Measurements from ENCODE around the gene HIPK2.
A peak's percentile ranks its signal among the peaks of the same experiment; 100 is the strongest.

Gene HIPK2

DNA sequence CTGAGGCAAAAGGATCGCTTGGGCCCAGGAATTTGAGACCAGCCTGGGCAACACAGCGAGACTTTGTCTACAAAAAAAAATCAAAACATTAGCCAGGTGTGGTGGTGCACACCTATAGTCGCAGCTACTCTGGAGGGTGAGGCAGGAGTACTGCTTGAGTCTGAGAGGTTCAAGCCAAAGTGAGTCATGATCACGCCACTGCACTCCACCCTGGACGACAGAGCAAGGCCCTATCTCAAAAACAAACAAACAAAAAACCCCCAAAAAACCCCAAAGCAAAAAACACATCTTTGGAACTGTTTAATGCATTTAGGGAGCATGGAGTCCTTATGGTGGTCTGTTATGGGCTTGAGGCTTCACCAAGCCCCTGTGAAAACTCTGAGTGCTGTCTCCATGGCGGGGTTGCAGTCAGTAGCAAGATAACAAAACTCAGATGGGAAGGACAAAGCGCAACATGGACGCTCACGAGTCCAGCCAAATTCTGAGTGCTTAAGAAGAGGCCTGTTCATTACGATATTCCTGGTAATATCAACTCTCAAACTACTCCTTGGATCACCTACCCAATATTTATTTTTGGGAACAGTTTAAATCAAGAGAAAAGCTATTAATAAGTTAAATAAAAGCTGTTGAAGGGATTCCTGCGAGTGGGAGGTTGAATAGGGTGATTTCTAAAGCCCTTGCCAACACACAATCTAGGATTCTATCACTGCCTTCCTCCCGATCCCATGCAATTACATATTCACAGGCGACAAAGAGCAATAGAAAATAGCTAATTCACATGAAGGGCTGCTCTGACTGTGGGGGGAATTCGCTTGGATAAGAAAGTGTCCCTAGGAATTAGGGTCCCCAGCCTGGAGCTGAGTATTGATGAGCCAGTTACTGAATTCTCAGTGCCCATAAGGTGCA, 123.3 kb downstream of the HIPK2 start:
- Histone ChIP-seq H3K9ac (ENCODE audit: low read length) (no peak overlapping the region), H3K27me3 (replicated peaks; ENCODE audit: control insufficient read depth, insufficient read depth, low read length) (no peaks in the 10 kb centered on the region), H3K4me3 (ENCODE audit: low read length) (no peak overlapping the region), H3K9me3 (ENCODE audit: control insufficient read depth, low read length) (no peaks in the 10 kb centered on the region), H3K36me3 (ENCODE audit: control insufficient read depth, insufficient read depth, low read length, severe bottlenecking) (peaks cover 11% of the 10 kb centered on the region), H3K4me1 (ENCODE audit: control insufficient read depth, insufficient read depth, low read length) (peaks cover 12% of the 10 kb centered on the region)
- DNase-seq (ENCODE audit: low read depth): no peak

DNA sequence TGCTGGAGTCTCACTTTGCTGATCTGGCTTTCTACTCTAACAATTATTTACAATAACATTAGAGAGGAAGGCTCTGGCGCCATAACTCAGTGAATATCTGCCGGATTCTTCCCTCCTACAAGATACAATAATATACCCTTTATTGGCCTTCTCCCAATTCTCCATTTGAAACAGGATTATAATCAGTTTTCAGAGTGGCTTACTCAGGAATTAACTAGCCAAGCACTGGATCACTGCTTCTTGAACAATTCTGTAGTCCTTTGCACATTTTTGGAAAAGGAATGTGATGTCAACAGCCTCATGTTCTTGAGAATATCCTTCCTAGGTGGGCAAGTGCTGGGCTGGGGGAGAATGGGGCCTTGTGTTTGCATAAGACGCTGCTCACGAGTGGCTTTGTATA, 125.9 kb downstream of the HIPK2 start:
- H3K27me3 ChIP-seq (replicated peaks; ENCODE audit: control insufficient read depth, insufficient read depth, low read length): no peaks in the 10 kb centered on the region
- no peak overlapping the region for H3K9ac ChIP-seq (ENCODE audit: low read length)
- no peaks in the 10 kb centered on the region for H3K4me1 ChIP-seq (ENCODE audit: control insufficient read depth, insufficient read depth, low read length)
- peak; percentile 9 for DNase-seq (ENCODE audit: low read depth)
- H3K9me3 ChIP-seq (ENCODE audit: control insufficient read depth, low read length): no peaks in the 10 kb centered on the region
- peaks cover 11% of the 10 kb centered on the region for H3K36me3 ChIP-seq (ENCODE audit: control insufficient read depth, insufficient read depth, low read length, severe bottlenecking)
- H3K4me3 ChIP-seq (ENCODE audit: low read length): no peak overlapping the region

DNA sequence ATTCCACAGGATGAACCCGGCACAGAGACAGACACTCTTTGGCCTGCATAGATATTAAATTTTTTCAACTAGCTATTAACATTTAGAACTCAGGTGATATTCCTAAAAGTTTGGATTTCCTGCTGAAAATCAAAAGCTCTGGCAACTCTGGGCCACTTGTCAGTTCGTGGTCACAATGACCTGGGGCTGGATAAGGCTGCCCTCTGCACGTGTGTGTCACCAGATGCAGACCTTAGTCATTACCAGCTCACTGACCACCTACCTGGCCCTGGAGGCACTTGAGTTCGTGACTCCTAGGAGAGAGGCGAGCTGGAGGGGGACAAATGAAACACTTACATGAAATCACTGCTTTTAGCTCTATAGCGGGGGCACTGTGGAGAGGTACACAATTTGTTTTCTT, 126.5 kb downstream of the HIPK2 start:
- H3K4me1 ChIP-seq (ENCODE audit: control insufficient read depth, insufficient read depth, low read length): no peaks in the 10 kb centered on the region
- DNase-seq (ENCODE audit: low read depth): no peak
- no peaks in the 10 kb centered on the region for H3K27me3 ChIP-seq (replicated peaks; ENCODE audit: control insufficient read depth, insufficient read depth, low read length)
- H3K9me3 ChIP-seq (ENCODE audit: control insufficient read depth, low read length): no peaks in the 10 kb centered on the region
- H3K4me3 ChIP-seq (ENCODE audit: low read length): no peak overlapping the region
- peaks cover 11% of the 10 kb centered on the region for H3K36me3 ChIP-seq (ENCODE audit: control insufficient read depth, insufficient read depth, low read length, severe bottlenecking)
- no peak overlapping the region for H3K9ac ChIP-seq (ENCODE audit: low read length)

DNA sequence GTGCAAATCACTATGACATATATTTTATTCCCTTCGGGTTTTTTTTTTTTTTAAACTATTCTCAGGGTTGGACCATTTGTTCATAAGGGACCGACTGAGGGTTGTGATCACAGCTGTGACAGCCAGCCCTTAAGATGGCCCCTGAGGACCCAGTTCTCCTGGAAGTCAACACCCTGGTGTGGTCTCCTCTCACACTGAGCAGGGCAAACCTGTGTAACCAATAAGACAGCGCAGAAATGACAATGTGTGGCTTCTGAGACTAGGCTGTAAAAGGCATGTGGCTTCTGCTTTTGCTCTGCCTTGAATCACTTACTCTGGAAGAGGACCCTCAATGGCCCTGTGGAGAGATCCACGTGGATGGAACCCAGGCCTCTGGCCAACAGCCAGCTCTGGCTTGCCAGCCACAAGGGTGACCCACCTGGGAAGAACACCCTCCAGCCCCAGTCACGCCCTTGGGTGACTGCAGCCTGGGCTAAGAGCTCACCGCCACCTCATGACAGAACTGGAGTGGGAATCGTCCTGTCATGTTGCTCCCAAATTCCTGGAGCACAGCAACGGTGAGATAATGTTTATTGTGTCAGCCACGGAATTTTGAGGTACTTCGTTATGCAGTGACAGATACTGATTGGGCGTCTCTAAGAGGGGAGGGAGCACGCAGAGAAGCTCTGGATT, 127.2 kb downstream of the HIPK2 start:
- H3K4me3 ChIP-seq (ENCODE audit: low read length): no peak overlapping the region
- no peak for DNase-seq (ENCODE audit: low read depth)
- H3K36me3 ChIP-seq (ENCODE audit: control insufficient read depth, insufficient read depth, low read length, severe bottlenecking): peaks cover 13% of the 10 kb centered on the region
- H3K27me3 ChIP-seq (replicated peaks; ENCODE audit: control insufficient read depth, insufficient read depth, low read length): no peaks in the 10 kb centered on the region
- H3K9ac ChIP-seq (ENCODE audit: low read length): no peak overlapping the region
- no peaks in the 10 kb centered on the region for H3K9me3 ChIP-seq (ENCODE audit: control insufficient read depth, low read length)
- no peaks in the 10 kb centered on the region for H3K4me1 ChIP-seq (ENCODE audit: control insufficient read depth, insufficient read depth, low read length)

DNA sequence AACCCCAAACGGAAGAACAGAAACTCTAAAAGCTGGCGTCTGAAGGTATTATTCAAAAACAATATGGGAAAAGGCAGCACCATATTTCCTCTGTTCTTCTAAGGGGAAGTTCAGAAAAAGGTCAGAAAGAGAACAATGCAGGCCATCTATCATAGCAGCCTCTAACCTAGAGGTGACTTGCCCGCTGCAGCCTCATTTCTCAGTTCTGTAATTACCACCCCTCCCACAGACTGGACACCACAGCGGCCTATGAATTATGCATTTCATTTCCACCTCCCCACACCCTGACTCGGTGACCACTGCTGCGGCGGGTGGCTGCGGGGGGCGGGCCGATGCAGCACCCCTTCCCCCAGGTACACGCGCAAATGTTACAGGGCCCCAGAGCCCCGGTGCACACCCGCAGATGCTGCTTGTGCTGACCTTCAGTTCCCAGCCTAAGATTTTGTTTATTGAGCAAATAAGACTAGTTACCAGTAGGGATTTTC, 128.8 kb downstream of the HIPK2 start:
- Histone ChIP-seq H3K4me3 (ENCODE audit: low read length) (no peak overlapping the region), H3K27me3 (replicated peaks; ENCODE audit: control insufficient read depth, insufficient read depth, low read length) (no peaks in the 10 kb centered on the region)
- no peak for DNase-seq (ENCODE audit: low read depth)

DNA sequence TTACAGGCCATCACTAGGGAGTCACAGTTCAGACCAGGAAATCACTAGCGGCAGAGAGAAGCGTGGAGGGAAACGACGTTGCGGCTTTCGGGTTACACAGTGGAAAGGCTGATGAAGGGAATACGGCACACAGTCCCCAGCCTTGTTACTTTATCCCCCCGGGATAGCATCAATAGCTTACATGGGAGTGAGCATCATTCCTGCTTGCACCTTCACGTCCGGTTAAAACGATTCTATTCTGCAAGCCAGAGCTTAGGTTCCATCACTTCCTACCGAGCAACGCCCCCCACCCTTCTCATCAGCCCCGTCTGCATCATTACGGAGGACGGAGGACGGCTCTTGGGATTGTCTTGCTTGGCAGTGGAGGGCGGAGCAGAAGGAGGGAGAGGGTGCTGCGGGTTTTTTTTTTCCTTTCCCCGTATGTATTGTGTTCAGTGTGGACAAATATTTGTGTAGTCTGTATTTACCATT, 129.4 kb downstream of the HIPK2 start:
- Histone ChIP-seq H3K9me3 (ENCODE audit: control insufficient read depth, low read length) (no peaks in the 10 kb centered on the region), H3K9ac (ENCODE audit: low read length) (no peak overlapping the region), H3K4me1 (ENCODE audit: control insufficient read depth, insufficient read depth, low read length) (no peaks in the 10 kb centered on the region), H3K36me3 (ENCODE audit: control insufficient read depth, insufficient read depth, low read length, severe bottlenecking) (peaks cover 22% of the 10 kb centered on the region), H3K4me3 (ENCODE audit: low read length) (no peak overlapping the region), H3K27me3 (replicated peaks; ENCODE audit: control insufficient read depth, insufficient read depth, low read length) (no peaks in the 10 kb centered on the region)
- DNase-seq (ENCODE audit: low read depth): no peak

More for the DNA sequence above, 128.8 kb downstream of the HIPK2 start:
- Histone ChIP-seq H3K9ac (ENCODE audit: low read length) (no peak overlapping the region), H3K9me3 (ENCODE audit: control insufficient read depth, low read length) (no peaks in the 10 kb centered on the region), H3K4me1 (ENCODE audit: control insufficient read depth, insufficient read depth, low read length) (no peaks in the 10 kb centered on the region), H3K36me3 (ENCODE audit: control insufficient read depth, insufficient read depth, low read length, severe bottlenecking) (peaks cover 18% of the 10 kb centered on the region)

DNA sequence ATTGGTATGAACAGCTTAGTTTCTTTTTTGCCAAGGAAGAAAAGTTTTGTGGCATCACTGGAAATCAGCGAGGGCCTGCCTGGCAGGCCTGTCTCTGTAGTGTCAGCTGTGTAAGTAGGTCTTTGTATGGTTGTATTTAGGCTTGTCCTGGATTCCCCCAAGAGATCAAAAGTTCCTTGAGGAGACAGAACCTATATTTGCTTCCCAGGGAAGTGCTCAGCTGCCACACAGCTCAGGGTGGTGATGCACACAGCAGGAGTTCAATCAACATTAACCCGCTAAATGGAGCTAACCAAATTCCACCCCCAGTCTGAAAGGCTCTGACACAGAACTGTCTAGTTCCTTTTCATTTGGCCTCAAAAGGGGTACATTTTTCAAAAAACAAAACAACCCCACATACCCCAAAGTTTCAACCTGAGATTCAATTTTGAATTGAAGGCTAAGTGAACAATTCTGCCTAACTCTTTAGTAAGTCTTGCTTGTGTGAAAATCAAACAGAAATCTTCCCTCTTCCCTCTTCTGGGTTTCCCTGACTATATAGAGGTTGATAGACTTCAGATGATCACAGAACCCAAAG, 129.9 kb downstream of the HIPK2 start:
- Histone ChIP-seq H3K27me3 (replicated peaks; ENCODE audit: control insufficient read depth, insufficient read depth, low read length) (no peaks in the 10 kb centered on the region), H3K9me3 (ENCODE audit: control insufficient read depth, low read length) (no peaks in the 10 kb centered on the region), H3K4me1 (ENCODE audit: control insufficient read depth, insufficient read depth, low read length) (no peaks in the 10 kb centered on the region), H3K4me3 (ENCODE audit: low read length) (no peak overlapping the region), H3K36me3 (ENCODE audit: control insufficient read depth, insufficient read depth, low read length, severe bottlenecking) (peaks cover 24% of the 10 kb centered on the region), H3K9ac (ENCODE audit: low read length) (peak overlapping the region; percentile 32)
- DNase-seq (ENCODE audit: low read depth): peak; percentile 18

DNA sequence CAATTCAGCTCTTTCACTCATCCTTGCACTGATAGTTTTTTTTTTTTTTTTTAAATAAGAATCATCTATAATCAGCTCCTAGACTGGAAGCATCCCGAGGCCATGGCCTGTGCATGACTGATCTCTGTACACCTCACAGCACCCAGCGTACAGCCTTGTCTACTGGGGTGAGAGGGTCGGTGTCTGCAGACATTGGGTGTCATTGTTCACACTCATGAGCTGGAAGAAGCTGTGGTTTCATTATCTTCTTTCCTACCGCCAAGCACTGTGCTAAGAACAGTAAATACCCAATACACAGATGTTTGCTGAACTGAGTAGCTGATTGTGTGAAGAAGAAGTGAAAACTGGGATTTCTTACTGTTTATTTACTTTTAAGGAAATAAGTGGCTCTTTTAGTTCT, 130.7 kb downstream of the HIPK2 start:
- no peaks in the 10 kb centered on the region for H3K9me3 ChIP-seq (ENCODE audit: control insufficient read depth, low read length)
- peaks cover 24% of the 10 kb centered on the region for H3K36me3 ChIP-seq (ENCODE audit: control insufficient read depth, insufficient read depth, low read length, severe bottlenecking)
- no peaks in the 10 kb centered on the region for H3K4me1 ChIP-seq (ENCODE audit: control insufficient read depth, insufficient read depth, low read length)
- no peaks in the 10 kb centered on the region for H3K27me3 ChIP-seq (replicated peaks; ENCODE audit: control insufficient read depth, insufficient read depth, low read length)
- no peak overlapping the region for H3K9ac ChIP-seq (ENCODE audit: low read length)
- DNase-seq (ENCODE audit: low read depth): no peak
- no peak overlapping the region for H3K4me3 ChIP-seq (ENCODE audit: low read length)

DNA sequence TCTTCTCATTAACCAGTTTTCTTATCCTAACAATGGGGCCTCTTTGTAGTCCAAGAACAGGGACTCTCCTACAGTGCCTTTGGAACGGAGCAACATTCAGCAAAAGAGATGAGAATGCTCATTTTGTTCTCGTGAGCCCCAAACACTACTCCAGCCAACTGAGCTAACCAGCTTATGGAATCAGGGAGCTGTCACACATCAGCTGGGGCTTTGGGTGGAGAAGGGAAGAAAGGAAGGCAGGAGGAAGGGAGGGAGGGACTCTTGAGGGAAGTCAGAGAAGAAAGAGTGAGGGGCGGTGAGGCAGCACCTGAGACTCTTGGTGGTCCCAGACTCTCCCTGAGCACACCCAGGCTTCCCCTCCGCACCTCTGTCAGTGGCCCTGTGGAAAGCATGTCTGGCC, 131.2 kb downstream of the HIPK2 start:
- no peaks in the 10 kb centered on the region for H3K27me3 ChIP-seq (replicated peaks; ENCODE audit: control insufficient read depth, insufficient read depth, low read length)
- H3K9ac ChIP-seq (ENCODE audit: low read length): no peak overlapping the region
- peaks cover 2% of the 10 kb centered on the region for H3K4me1 ChIP-seq (ENCODE audit: control insufficient read depth, insufficient read depth, low read length)
- H3K9me3 ChIP-seq (ENCODE audit: control insufficient read depth, low read length): no peaks in the 10 kb centered on the region
- H3K36me3 ChIP-seq (ENCODE audit: control insufficient read depth, insufficient read depth, low read length, severe bottlenecking): peaks cover 21% of the 10 kb centered on the region
- no peak overlapping the region for H3K4me3 ChIP-seq (ENCODE audit: low read length)
- DNase-seq (ENCODE audit: low read depth): no peak

DNA sequence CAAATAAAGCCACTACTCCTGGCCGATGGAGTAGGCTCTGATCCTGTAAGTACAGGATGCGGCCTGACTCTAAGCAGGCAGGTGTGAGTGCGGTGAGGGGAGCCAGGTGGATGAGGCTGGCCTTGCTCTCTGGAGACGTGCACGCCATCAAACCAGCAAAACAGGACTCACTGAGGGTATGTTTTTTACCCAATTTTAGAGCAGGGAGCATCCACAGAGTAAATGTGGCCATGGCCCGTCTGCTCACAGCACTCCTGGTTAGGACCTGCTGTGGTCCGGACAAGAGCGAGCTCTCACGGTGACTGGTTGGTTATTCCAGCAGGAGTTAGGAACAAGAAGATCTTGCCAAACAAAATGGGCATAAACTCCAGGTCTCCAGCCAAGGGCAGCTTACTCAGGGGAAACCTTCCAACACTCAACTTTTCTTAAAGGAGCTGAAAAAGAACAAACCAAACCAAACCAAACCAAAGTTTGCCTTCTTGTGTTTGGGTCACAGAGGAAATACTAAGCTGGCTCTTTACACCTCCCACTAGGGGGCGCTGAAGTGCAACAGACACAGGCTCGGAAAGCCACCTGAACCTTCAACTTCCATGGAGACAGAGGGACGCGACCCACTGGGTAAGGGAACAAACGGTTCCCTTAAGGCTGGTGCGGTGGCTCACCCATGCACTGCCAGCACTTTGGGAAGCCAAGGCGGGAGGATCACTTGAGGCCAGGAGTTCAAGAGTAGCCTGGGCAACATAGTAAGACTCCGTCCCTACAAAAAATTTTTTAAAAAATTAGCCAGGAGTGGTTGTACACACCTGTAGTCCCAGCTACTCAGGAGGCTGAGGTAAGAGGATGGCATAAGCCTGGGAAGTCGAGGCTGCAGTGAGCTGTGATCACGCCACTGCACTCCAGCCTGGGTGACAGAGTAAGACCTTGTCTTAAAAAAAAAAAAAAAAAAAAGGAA, 131.9 kb downstream of the HIPK2 start:
- Histone ChIP-seq H3K27me3 (replicated peaks; ENCODE audit: control insufficient read depth, insufficient read depth, low read length) (no peaks in the 10 kb centered on the region), H3K4me3 (ENCODE audit: low read length) (no peak overlapping the region), H3K4me1 (ENCODE audit: control insufficient read depth, insufficient read depth, low read length) (peaks cover 5% of the 10 kb centered on the region), H3K9ac (ENCODE audit: low read length) (no peak overlapping the region), H3K9me3 (ENCODE audit: control insufficient read depth, low read length) (no peaks in the 10 kb centered on the region), H3K36me3 (ENCODE audit: control insufficient read depth, insufficient read depth, low read length, severe bottlenecking) (peaks cover 21% of the 10 kb centered on the region)
- peak; percentile 94 for DNase-seq (ENCODE audit: low read depth)
